ENCODE results near the gene SP110. TPM values are rescaled to one million over a fixed set of nuclear protein-coding genes. Genes with fewer than 3 reads are reported as not detected.

The SP110 gene
- total RNA-seq, 4 donors from 2014 or later, result 11.8 to 32.7 (median 21.2) TPM

DNA sequence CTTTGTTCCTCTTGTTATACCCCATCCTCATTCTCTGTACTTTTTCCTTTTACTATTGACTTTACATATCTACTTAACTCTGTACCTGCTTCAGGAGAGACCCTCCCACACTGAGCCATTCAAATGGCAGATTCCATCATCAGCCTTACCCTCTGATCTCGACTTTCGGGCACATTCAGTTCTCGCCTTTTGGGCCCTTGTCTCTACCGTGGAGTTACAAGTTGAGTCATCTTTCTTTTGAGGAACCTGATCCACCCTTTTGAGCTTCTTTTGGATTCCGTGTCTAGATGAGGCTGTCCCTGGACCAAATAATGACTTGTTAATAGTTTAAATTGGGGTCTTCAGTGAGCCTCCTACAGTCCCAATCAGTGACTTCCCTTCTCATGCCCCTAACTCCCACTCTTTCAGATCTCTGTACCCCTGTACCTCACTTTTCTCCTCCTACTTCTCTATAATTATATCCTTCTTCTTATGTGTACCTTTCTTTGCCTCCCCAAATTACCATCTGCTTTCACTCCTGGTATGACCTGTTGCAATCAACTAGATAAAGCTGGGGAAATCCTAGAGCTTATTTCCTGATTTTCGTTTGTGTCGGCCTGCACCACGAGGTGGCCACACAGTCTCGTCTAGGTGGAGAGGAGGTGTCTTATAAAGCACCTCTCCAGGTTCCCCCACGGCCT, 17.2 kb downstream of the SP110 start:
- H3K4me3 ChIP-seq, result no peak overlapping the region
- 94% methylated on average over 10 of the region's 10 CpGs for WGBS
- no peaks in the 10 kb centered on the region for H3K4me1 ChIP-seq
- DNase-seq (ENCODE audit: low spot score in 2 of 2), result no peak
- peaks cover 96% of the 10 kb centered on the region for H3K36me3 ChIP-seq
- TF ChIP-seq EP300 (IDR thresholded peaks at IDR 0.05) (no peak), POLR2AphosphoS5 (IDR thresholded peaks at IDR 0.05) (no peak), POLR2A (IDR thresholded peaks at IDR 0.05) (no peak)
- TF ChIP-seq, protein P1, sequence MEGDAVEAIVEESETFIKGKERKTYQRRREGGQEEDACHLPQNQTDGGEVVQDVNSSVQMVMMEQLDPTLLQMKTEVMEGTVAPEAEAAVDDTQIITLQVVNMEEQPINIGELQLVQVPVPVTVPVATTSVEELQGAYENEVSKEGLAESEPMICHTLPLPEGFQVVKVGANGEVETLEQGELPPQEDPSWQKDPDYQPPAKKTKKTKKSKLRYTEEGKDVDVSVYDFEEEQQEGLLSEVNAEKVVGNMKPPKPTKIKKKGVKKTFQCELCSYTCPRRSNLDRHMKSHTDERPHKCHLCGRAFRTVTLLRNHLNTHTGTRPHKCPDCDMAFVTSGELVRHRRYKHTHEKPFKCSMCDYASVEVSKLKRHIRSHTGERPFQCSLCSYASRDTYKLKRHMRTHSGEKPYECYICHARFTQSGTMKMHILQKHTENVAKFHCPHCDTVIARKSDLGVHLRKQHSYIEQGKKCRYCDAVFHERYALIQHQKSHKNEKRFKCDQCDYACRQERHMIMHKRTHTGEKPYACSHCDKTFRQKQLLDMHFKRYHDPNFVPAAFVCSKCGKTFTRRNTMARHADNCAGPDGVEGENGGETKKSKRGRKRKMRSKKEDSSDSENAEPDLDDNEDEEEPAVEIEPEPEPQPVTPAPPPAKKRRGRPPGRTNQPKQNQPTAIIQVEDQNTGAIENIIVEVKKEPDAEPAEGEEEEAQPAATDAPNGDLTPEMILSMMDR (IDR thresholded peaks at IDR 0.05), result no peak
- no peaks in the 10 kb centered on the region for H3K27me3 ChIP-seq
- no peak overlapping the region for H3K27ac ChIP-seq
- H3K9me3 ChIP-seq, result no peaks in the 10 kb centered on the region

- TF ChIP-seq, protein P1 (IDR thresholded peaks at IDR 0.05), result no peak
- TF ChIP-seq EP300 (IDR thresholded peaks at IDR 0.05) (no peak), POLR2A (IDR thresholded peaks at IDR 0.05) (no peak), POLR2AphosphoS5 (IDR thresholded peaks at IDR 0.05) (no peak)
- WGBS, result 58% methylated on average over 10 of the region's 10 CpGs
- Histone ChIP-seq H3K9me3 (no peaks in the 10 kb centered on the region), H3K36me3 (peaks cover 37% of the 10 kb centered on the region), H3K27ac (no peak overlapping the region), H3K4me3 (no peak overlapping the region), H3K27me3 (no peaks in the 10 kb centered on the region), H3K4me1 (no peaks in the 10 kb centered on the region)
- no peak for DNase-seq (ENCODE audit: low spot score in 2 of 2)
Observed at GRCh38 chr2:230184727-230185578, 34.8 kb downstream of the SP110 start.

DNA sequence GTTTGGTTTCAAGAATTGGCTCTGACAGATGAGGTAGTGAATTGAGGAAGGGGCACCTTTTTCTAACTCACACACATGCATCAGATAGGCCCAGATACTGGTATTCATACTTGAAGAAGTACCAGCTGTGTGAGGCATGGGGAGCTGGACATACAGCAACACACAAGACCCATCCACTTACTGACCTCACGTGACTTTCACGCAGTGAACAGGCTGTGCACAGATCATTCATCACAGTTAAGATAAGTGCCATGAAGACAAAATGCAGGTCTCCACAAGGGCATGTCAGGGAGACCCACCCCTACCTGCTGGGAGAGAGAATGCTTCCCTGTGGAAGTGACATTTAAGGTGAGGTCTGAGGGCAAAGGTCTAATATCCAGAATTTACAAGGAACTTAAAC, 38.6 kb downstream of the SP110 start:
- Histone ChIP-seq H3K36me3 (peaks cover 71% of the 10 kb centered on the region), H3K9me3 (no peaks in the 10 kb centered on the region), H3K4me1 (no peaks in the 10 kb centered on the region), H3K27me3 (no peaks in the 10 kb centered on the region), H3K27ac (no peak overlapping the region), H3K4me3 (no peak overlapping the region)
- 88% methylated on average over 2 of the region's 2 CpGs for WGBS
- TF ChIP-seq POLR2A (IDR thresholded peaks at IDR 0.05) (no peak), EP300 (IDR thresholded peaks at IDR 0.05) (no peak), POLR2AphosphoS5 (IDR thresholded peaks at IDR 0.05) (no peak)
- TF ChIP-seq, protein P1 (IDR thresholded peaks at IDR 0.05), result no peak
- no peak for DNase-seq (ENCODE audit: low spot score in 2 of 2)

GRCh38 chr2:230179907-230180306, 39.9 kb downstream of the SP110 start:
- no peaks in the 10 kb centered on the region for H3K4me1 ChIP-seq
- no peaks in the 10 kb centered on the region for H3K9me3 ChIP-seq
- no peaks in the 10 kb centered on the region for H3K27me3 ChIP-seq
- 88% methylated on average over 6 of the region's 7 CpGs for WGBS
- peaks cover 82% of the 10 kb centered on the region for H3K36me3 ChIP-seq
- no peak overlapping the region for H3K4me3 ChIP-seq
- TF ChIP-seq EP300 (IDR thresholded peaks at IDR 0.05) (no peak), POLR2AphosphoS5 (IDR thresholded peaks at IDR 0.05) (no peak), POLR2A (IDR thresholded peaks at IDR 0.05) (no peak)
- no peak for DNase-seq (ENCODE audit: low spot score in 2 of 2)
- H3K27ac ChIP-seq, result no peak overlapping the region

DNA sequence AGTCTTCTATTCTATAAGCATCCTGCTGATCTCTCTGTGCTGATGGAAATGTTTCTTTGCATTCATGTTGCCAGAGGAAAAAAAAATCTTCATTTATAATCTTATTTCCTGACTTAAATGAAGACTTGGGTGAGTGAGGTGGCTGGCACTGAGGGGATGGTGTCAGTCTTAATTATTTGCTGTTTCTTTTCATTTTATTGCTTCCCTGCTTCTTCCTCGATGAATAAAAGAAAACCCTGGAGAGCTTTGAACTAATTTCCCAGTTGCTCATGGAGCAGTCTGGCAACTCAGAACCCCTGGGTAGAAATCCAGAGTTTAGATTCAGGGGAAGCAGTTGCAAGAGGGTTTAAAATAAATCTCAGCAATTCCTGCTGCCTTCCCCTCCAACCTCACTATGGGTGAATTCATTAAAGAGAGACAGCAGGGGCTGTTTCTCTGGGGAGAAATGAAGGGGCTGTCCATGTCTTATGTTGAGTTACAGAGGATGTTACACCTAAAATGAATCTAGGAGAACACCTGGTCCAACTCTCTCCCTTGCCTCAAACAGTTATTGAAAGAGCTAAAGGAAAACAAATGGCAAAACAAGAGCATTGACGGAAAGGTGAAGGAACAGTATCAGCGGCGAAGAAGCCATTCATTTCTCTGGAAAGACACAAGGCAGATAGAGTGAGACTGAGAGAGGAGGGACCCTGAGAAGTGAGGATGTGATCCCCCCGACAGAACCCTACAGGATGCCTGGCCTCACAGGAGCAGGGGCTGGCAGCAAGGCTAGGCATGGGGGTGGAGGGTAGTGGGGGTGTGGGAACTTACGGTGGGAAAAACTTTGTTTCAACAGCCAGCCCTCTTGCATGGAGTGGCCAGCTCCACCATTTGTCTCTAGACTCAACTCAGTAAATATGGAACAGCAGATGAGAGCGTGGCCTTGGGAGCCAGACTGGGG, 41.0 kb downstream of the SP110 start:
- H3K4me1 ChIP-seq, result no peaks in the 10 kb centered on the region
- 90% methylated on average over 7 of the region's 7 CpGs for WGBS
- no peak overlapping the region for H3K27ac ChIP-seq
- DNase-seq (ENCODE audit: low spot score in 2 of 2), result no peak
- no peaks in the 10 kb centered on the region for H3K9me3 ChIP-seq
- peaks cover 87% of the 10 kb centered on the region for H3K36me3 ChIP-seq
- H3K4me3 ChIP-seq, result no peak overlapping the region
- no peaks in the 10 kb centered on the region for H3K27me3 ChIP-seq
- TF ChIP-seq POLR2AphosphoS5 (IDR thresholded peaks at IDR 0.05), result no peak
- TF ChIP-seq EP300 (IDR thresholded peaks at IDR 0.05), result no peak
- TF ChIP-seq, protein P1 (IDR thresholded peaks at IDR 0.05), result no peak
- no peak for TF ChIP-seq POLR2A (IDR thresholded peaks at IDR 0.05)
